Prostate gland (tissue), 2 donors: ENCODE data around the gene NR2E1.

Experiments
- POLR2A ChIP-seq: fragments of 450-650 bp; IDR thresholded peaks from one replicate; pipeline ENCODE4 v1.6.1; 2016; ENCODE audit warnings: antibody characterized with exemption, mild to moderate bottlenecking
- TF ChIP-seq, protein P1 (sequence below), 4 experiments: fragments of 200-600 bp in 2 of 4; fragments of 450-650 bp in 2 of 4; sonication (generic) in 2 of 4; IDR thresholded peaks; 1 replicate in 3 of 4; 2 replicates in 1 of 4; pipeline ENCODE4 v1.5.1; 2016 to 2019; ENCODE audit warnings: antibody characterized with exemption in 4 of 4, mild to moderate bottlenecking in 2 of 4, moderate library complexity in 2 of 4

DNA sequence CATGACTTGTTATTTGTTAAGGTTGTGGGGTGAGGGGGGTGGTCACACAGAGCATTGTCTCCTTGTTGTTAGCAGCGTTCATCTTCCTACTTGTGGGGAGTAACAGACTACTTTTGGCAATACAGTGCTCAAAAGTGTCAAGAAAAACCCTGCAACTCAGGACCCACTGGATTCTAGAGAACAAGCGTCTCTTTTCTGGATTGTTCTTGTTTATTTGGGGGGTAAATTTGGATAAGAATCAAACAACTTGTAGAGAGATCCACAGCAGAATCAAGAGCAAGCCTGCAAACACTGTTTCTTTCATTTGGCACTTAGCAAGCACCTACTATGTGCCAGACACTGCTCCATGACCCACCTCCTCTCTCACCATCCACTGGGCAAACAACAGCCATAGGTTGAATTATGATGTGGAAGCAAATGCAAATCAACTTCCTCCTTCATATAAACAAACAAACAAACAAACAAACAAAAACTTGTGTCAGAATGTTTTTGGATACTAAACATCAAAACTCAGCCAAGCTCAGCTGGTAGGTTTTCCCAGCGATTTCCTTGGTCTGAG, 4.0 kb upstream of the NR2E1 start:
- no peak for TF ChIP-seq POLR2A
- TF ChIP-seq, protein P1, sequence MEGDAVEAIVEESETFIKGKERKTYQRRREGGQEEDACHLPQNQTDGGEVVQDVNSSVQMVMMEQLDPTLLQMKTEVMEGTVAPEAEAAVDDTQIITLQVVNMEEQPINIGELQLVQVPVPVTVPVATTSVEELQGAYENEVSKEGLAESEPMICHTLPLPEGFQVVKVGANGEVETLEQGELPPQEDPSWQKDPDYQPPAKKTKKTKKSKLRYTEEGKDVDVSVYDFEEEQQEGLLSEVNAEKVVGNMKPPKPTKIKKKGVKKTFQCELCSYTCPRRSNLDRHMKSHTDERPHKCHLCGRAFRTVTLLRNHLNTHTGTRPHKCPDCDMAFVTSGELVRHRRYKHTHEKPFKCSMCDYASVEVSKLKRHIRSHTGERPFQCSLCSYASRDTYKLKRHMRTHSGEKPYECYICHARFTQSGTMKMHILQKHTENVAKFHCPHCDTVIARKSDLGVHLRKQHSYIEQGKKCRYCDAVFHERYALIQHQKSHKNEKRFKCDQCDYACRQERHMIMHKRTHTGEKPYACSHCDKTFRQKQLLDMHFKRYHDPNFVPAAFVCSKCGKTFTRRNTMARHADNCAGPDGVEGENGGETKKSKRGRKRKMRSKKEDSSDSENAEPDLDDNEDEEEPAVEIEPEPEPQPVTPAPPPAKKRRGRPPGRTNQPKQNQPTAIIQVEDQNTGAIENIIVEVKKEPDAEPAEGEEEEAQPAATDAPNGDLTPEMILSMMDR (IDR thresholded peaks at IDR 0.05), result no peak
